A549 (cell line): ENCODE data around the gene CHST11. TPM values are rescaled to one million over a fixed set of nuclear protein-coding genes. Genes with fewer than 3 reads are reported as not detected.

ENCODE experiments used
- ATAC-seq, 2 experiments: fragments of 200-7000 bp in 1 of 2; fragments of >200 bp in 1 of 2; cut with Nextera tagmentation in 1 of 2; cut with Tn5 transposase in 1 of 2; 3 replicates each; pipeline versions ENCODE4 v1.8.0 to v1.9.1; 2018 to 2020; ENCODE audit warnings: mild to moderate bottlenecking in 1 of 2, moderate library complexity in 1 of 2
- CTCF ChIA-PET: fragments of 300-600 bp; sonication (Branson Sonifier 250); formaldehyde crosslinking; extraction: SDS; loops from one replicate; lab custom pipeline; 2021; ENCODE audit warnings: antibody characterized with exemption, inconsistent platforms; lab: Yijun Ruan, JAX
- POLR2A ChIA-PET: fragments of 350-600 bp; formaldehyde crosslinking; extraction: SDS; loops from one replicate; lab custom pipeline; 2021; ENCODE audit warnings: antibody characterized with exemption, inconsistent platforms; lab: Yijun Ruan, JAX
- DNase-seq, 2 experiments: peaks; one replicate each; pipeline versions ENCODE4 v3.0.0 to v3.0.0-alpha.2; 2011 to 2016; ENCODE audit warnings: low read depth in 1 of 2, low spot score in 1 of 2
- FAIRE-seq: peaks from 2 replicates; lab custom pipeline; 2011; peaks lifted over from hg19 to GRCh38; lab: Jason Lieb, UNC
- H3K27ac ChIP-seq, 2 experiments: fragments of >200 bp; sonication (Bioruptor Twin); formaldehyde crosslinking; 3 replicates each; pipeline ENCODE4 v1.5.1; 2016 to 2017
- H3K4me1 ChIP-seq: fragments of >200 bp; sonication (Bioruptor Twin); formaldehyde crosslinking; 3 replicates; pipeline ENCODE4 v1.6.1; 2016
- H3K4me2 ChIP-seq: fragments of >200 bp; sonication (Bioruptor Twin); formaldehyde crosslinking; 3 replicates; pipeline ENCODE4 v1.6.1; 2016
- H3K4me3 ChIP-seq: fragments of >200 bp; sonication (Bioruptor Twin); formaldehyde crosslinking; 3 replicates; pipeline ENCODE4 v1.5.1; 2016
- H3K9me3 ChIP-seq: fragments of >200 bp; sonication (Bioruptor Twin); formaldehyde crosslinking; 3 replicates; pipeline ENCODE4 v1.6.1; 2016
- CHD4 ChIP-seq: fragments of 200-600 bp; sonication (generic); IDR thresholded peaks from 2 replicates; pipeline ENCODE4 v1.6.1; 2016; ENCODE audit warnings: antibody characterized with exemption, mild to moderate bottlenecking, borderline replicate concordance
- EHMT2 ChIP-seq: fragments of 200-600 bp; sonication (generic); IDR thresholded peaks from 2 replicates; pipeline ENCODE4 v1.6.1; 2016; ENCODE audit warnings: antibody characterized with exemption, low read depth, mild to moderate bottlenecking, moderate library complexity
- FOSB ChIP-seq: fragments of 250-450 bp; sonication (Bioruptor Pico); IDR thresholded peaks from 2 replicates; pipeline ENCODE4 v1.5.0; 2020; ENCODE audit warnings: mild to moderate bottlenecking, moderate library complexity
- HEYL ChIP-seq: fragments of 250-450 bp; sonication (Bioruptor Pico); IDR thresholded peaks from 2 replicates; pipeline ENCODE4 v1.8.0; 2021; ENCODE audit warnings: mild to moderate bottlenecking, moderate library complexity
- HOXB5 ChIP-seq: fragments of 250-450 bp; sonication (Bioruptor Pico); IDR thresholded peaks from 2 replicates; pipeline ENCODE4 v1.5.0; 2020; ENCODE audit warnings: mild to moderate bottlenecking, moderate library complexity
- KDM1A ChIP-seq: fragments of 200-600 bp; sonication (generic); IDR thresholded peaks from 2 replicates; pipeline ENCODE4 v1.6.1; 2016; ENCODE audit warnings: low read depth, mild to moderate bottlenecking
- MYC ChIP-seq: IDR thresholded peaks from 2 replicates; pipeline ENCODE4 v1.6.1; 2012; ENCODE audit warnings: mild to moderate bottlenecking, inconsistent platforms, low read length, improper control_type of control experiment, borderline replicate concordance
- PHF8 ChIP-seq: fragments of 200-600 bp; sonication (generic); IDR thresholded peaks from 2 replicates; pipeline ENCODE4 v1.6.1; 2016; ENCODE audit warnings: low read depth, mild to moderate bottlenecking, antibody characterized with exemption, moderate library complexity, borderline replicate concordance
- POLR2AphosphoS2 ChIP-seq: conservative IDR thresholded peaks from 2 replicates; pipeline ENCODE4 v1.6.1; 2012; ENCODE audit warnings: low read length, improper control_type of control experiment, inconsistent platforms
- RARB ChIP-seq: fragments of 250-450 bp; sonication (Bioruptor Pico); IDR thresholded peaks from 2 replicates; pipeline ENCODE4 v1.8.0; 2021; ENCODE audit warnings: mild to moderate bottlenecking, moderate library complexity
- RCOR1 ChIP-seq: fragments of 150-350 bp; IDR thresholded peaks from 2 replicates; pipeline ENCODE4 v1.6.1; 2014; ENCODE audit warnings: antibody characterized with exemption, low read length, low read depth
- RNF2 ChIP-seq: fragments of 200-600 bp; sonication (generic); IDR thresholded peaks from 2 replicates; pipeline ENCODE4 v1.6.1; 2016; ENCODE audit warnings: low read depth, mild to moderate bottlenecking, antibody characterized with exemption, moderate library complexity, borderline replicate concordance
- SREBF2 ChIP-seq: fragments of 450-650 bp; IDR thresholded peaks from 2 replicates; pipeline ENCODE4 v1.6.1; 2014; ENCODE audit warnings: mild to moderate bottlenecking, moderate library complexity
- TFCP2L1 ChIP-seq: fragments of 250-450 bp; sonication (Bioruptor Pico); IDR thresholded peaks from 2 replicates; pipeline ENCODE4 v1.5.0; 2021; ENCODE audit warnings: mild to moderate bottlenecking
- TP53 ChIP-seq: fragments of 250-450 bp; sonication (Bioruptor Pico); IDR thresholded peaks from 2 replicates; pipeline ENCODE4 v1.5.0; 2021; ENCODE audit warnings: mild to moderate bottlenecking, moderate library complexity
- ZFP36 ChIP-seq: fragments of 450-650 bp; IDR thresholded peaks from 2 replicates; pipeline ENCODE4 v1.6.1; 2014; ENCODE audit warnings: borderline replicate concordance; ENCODE audit not compliant: partially characterized antibody
- ZNF302 ChIP-seq: fragments of 250-450 bp; sonication (Bioruptor Pico); IDR thresholded peaks from 2 replicates; pipeline ENCODE4 v1.9.0; 2021; ENCODE audit warnings: inconsistent platforms, mild to moderate bottlenecking, moderate library complexity
- ZSCAN20 ChIP-seq: fragments of 250-450 bp; sonication (Bioruptor Pico); IDR thresholded peaks from 2 replicates; pipeline ENCODE4 v1.8.0; 2022; ENCODE audit warnings: mild to moderate bottlenecking, moderate library complexity
- WGBS: methylation state at CpG from one replicate; pipeline ENCODE4 v1.1.6; 2017; ENCODE audit errors: missing lambda C conversion rate; 5-methylcytosine and 5-hydroxymethylcytosine counted together
- polyA plus RNA-seq, 4 experiments: library from polyadenylated mRNA; depleted of rRNA in 3 of 4; stranded (reverse); fragments of >200 nt; fragmentation: RNase III in 1 of 4; extraction: RNeasy Plus Mini Kit Qiagen cat#74134 plus additional on column Dnase treatment in 1 of 4; gene quantifications; 2 replicates in 3 of 4; 3 replicates in 1 of 4; pipeline ENCODE4 v1.2.3, GENCODE V29; 2011 to 2017
- TF ChIP-seq, protein P1 (sequence below): IDR thresholded peaks from 2 replicates; pipeline ENCODE4 v1.6.1; 2012
- TF ChIP-seq, protein P2 (sequence below): fragments of 150-350 bp; IDR thresholded peaks from 2 replicates; pipeline ENCODE4 v1.6.1; 2014; ENCODE audit warnings: low read depth, mild to moderate bottlenecking, low read length
- TF ChIP-seq, protein P3 (sequence below): fragments of 200-600 bp; sonication (generic); IDR thresholded peaks from 2 replicates; pipeline ENCODE4 v1.6.1; 2016; ENCODE audit warnings: antibody characterized with exemption, mild to moderate bottlenecking, moderate library complexity

The CHST11 gene
- polyA plus RNA-seq, 2 of the 4 experiments (the other 2 are of a cell fraction), result 19.2 to 21.8 TPM

DNA sequence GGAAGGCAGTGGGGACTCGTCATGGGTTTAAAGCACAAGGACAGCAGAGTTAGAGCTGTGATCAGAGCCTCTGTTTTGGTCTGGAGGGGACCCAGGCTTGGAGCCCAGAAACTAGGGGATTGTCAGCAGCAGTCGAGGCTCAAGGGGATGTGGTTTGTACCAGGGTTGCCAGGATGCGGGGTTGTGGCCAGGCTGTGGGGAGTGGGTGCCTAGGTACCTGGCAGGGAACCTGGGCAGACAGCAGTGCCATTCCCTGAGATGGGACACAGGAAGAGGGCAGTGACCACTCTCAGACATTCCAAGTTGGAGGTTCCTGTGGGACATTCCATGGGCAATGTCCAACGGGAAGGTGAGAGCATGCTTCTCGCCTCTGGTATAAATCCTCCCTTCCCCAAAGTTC lies 279.1 kb downstream of the CHST11 start:
- CTCF ChIA-PET, result no interaction called here

DNA sequence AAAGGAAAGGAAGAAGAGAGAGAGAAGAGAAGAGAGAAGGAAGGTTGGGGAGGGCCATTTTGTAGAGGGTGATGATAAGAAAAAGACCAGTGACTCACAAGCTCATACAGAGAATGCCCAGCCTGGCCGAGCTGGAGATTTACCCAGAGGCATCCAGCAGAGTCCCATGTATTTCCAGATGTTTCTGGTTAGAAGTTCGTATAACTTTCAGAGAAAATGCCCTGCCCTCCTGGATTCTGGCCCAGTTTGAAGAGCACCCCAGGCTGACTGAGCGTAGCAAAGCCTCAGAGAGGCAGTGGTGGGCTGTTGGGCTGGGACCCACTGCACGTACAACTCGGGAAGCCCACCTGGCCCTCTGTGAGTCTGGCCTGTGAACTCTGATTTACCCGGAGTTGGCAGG lies 279.6 kb downstream of the CHST11 start:
- peaks cover 11% of the 10 kb centered on the region; the same call in 1 of the 3 replicates for H3K4me1 ChIP-seq
- no peak for FAIRE-seq
- TF ChIP-seq RARB (CRISPR knock-in tag) (no peak), POLR2AphosphoS2 (no peak), TP53 (no peak)
- TF ChIP-seq, protein P1, sequence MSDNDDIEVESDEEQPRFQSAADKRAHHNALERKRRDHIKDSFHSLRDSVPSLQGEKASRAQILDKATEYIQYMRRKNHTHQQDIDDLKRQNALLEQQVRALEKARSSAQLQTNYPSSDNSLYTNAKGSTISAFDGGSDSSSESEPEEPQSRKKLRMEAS, result no peak
- TF ChIP-seq, all 56 proteins: peak for 0
- Histone ChIP-seq H3K4me3 (no peak overlapping the region), H3K4me2 (no peak overlapping the region), H3K9me3 (no peaks in the 10 kb centered on the region), H3K27ac (no peak overlapping the region)
- 73% methylated on average over 6 of the region's 6 CpGs for WGBS
- ChIA-PET CTCF (no interaction called here), POLR2A (no interaction called here)
- ATAC-seq, result no peak
- no peak for DNase-seq

More for the DNA sequence above, 279.1 kb downstream of the CHST11 start:
- no peaks in the 10 kb centered on the region for H3K9me3 ChIP-seq
- ATAC-seq, result no peak
- no peak for TF ChIP-seq ZFP36
- no peak for TF ChIP-seq HOXB5 (CRISPR knock-in tag)
- TF ChIP-seq EHMT2, result no peak
- TF ChIP-seq, protein P2, sequence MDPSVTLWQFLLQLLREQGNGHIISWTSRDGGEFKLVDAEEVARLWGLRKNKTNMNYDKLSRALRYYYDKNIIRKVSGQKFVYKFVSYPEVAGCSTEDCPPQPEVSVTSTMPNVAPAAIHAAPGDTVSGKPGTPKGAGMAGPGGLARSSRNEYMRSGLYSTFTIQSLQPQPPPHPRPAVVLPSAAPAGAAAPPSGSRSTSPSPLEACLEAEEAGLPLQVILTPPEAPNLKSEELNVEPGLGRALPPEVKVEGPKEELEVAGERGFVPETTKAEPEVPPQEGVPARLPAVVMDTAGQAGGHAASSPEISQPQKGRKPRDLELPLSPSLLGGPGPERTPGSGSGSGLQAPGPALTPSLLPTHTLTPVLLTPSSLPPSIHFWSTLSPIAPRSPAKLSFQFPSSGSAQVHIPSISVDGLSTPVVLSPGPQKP, result no peak
- TF ChIP-seq HEYL, result no peak
- TF ChIP-seq KDM1A, result no peak
- TF ChIP-seq TFCP2L1 (CRISPR knock-in tag), result no peak
- no peak for TF ChIP-seq ZNF302 (CRISPR knock-in tag)
- TF ChIP-seq SREBF2, result no peak
- no peak for TF ChIP-seq RNF2
- 87% methylated on average over 5 of the region's 5 CpGs for WGBS
- H3K4me3 ChIP-seq, result no peak overlapping the region
- H3K4me1 ChIP-seq, result peaks cover 11% of the 10 kb centered on the region; the same call in 1 of the 3 replicates
- H3K27ac ChIP-seq, result 0 out of 6 replicates have a peak overlapping the region, but pooled peaks of 1 of the 2 experiments have one; percentile 5
- DNase-seq, result no peak
- POLR2A ChIA-PET, result no interaction called here
- FAIRE-seq, result no peak
- H3K4me2 ChIP-seq, result no peak overlapping the region

DNA sequence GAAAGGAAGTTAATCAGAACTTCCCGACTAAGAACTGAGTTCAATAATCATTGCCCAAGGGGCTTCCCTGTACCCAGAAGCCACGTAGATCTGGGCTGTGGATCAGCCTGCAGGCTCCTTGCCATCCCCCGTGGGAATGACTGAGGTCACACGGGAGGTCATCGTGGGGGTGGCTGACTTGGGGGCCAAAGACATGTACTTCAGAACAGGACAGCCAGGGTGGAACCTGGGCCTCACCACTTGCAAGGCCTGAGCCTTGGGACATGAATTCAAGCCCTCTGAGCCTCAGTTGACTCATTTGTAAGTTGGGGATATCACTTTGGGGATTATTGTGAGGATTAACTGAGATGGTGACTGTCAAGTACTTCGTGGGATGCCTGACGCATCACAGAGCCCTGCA lies 280.4 kb downstream of the CHST11 start:
- FAIRE-seq (no peak), ATAC-seq (no peak), DNase-seq (no peak)
- peaks cover 11% of the 10 kb centered on the region; the same call in 1 of the 3 replicates for H3K4me1 ChIP-seq
- no peak overlapping the region for H3K27ac ChIP-seq
- TF ChIP-seq ZFP36 (no peak), MYC (no peak), KDM1A (no peak), FOSB (CRISPR knock-in tag) (no peak), RCOR1 (no peak), PHF8 (no peak), ZSCAN20 (no peak), TFCP2L1 (CRISPR knock-in tag) (no peak), CHD4 (no peak)
- TF ChIP-seq, protein P2, result no peak
- TF ChIP-seq, protein P3, sequence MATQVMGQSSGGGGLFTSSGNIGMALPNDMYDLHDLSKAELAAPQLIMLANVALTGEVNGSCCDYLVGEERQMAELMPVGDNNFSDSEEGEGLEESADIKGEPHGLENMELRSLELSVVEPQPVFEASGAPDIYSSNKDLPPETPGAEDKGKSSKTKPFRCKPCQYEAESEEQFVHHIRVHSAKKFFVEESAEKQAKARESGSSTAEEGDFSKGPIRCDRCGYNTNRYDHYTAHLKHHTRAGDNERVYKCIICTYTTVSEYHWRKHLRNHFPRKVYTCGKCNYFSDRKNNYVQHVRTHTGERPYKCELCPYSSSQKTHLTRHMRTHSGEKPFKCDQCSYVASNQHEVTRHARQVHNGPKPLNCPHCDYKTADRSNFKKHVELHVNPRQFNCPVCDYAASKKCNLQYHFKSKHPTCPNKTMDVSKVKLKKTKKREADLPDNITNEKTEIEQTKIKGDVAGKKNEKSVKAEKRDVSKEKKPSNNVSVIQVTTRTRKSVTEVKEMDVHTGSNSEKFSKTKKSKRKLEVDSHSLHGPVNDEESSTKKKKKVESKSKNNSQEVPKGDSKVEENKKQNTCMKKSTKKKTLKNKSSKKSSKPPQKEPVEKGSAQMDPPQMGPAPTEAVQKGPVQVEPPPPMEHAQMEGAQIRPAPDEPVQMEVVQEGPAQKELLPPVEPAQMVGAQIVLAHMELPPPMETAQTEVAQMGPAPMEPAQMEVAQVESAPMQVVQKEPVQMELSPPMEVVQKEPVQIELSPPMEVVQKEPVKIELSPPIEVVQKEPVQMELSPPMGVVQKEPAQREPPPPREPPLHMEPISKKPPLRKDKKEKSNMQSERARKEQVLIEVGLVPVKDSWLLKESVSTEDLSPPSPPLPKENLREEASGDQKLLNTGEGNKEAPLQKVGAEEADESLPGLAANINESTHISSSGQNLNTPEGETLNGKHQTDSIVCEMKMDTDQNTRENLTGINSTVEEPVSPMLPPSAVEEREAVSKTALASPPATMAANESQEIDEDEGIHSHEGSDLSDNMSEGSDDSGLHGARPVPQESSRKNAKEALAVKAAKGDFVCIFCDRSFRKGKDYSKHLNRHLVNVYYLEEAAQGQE, result no peak
- no peaks in the 10 kb centered on the region for H3K9me3 ChIP-seq
- 79% methylated on average over 7 of the region's 7 CpGs for WGBS
- no peak overlapping the region for H3K4me2 ChIP-seq
- ChIA-PET CTCF (no interaction called here), POLR2A (no interaction called here)
- H3K4me3 ChIP-seq, result no peak overlapping the region
